Measurements from ENCODE around the gene RFPL3. TPM values are rescaled to one million over a fixed set of nuclear protein-coding genes. Genes with fewer than 3 reads are reported as not detected.

Gene RFPL3
- total RNA-seq: not detected in 2 replicates

GRCh38 chr22:32357567-32357966, at the start of gene RFPL3:
Gene RFPL3, plus strand, starts transcription at chr22:32357867. Its CDS starts 205 bp downstream, at chr22:32358072.

Other genes with a start within 250 kb of the RFPL3 start
- not detected in 2 replicates for gene C22orf42, start 198.6 kb upstream of the RFPL3 start, total RNA-seq
- gene RFPL2, start 152.8 kb upstream of the RFPL3 start, total RNA-seq: not detected in 2 replicates
- 0.13 TPM in 1 of 2 replicates, not detected in the other for gene SLC5A4, start 102.5 kb upstream of the RFPL3 start, total RNA-seq
- 54.3 and 79.2 TPM in 2 replicates for gene RTCB, start 54.4 kb downstream of the RFPL3 start, total RNA-seq
- gene BPIFC, start 106.6 kb downstream of the RFPL3 start, total RNA-seq: not detected in 2 replicates
- gene FBXO7, start 116.9 kb downstream of the RFPL3 start, total RNA-seq: 71.9 and 89.8 TPM in 2 replicates

Measured in mesangial cell (primary cell).